Naive thymus-derived CD8-positive, alpha-beta T cell (primary cell): ENCODE results near the gene NCKAP5. TPM values are rescaled to one million over a fixed set of nuclear protein-coding genes. Genes with fewer than 3 reads are reported as not detected.
"Not testable (repeated sequence)": the region's sequence is repeated elsewhere in the genome, so short reads cannot be mapped to it uniquely, and the experiment has no call there.

Source experiments
- ATAC-seq, 2 donors: fragments of 150-1000 bp; cut with Tn5 transposase in 1 of 2; sonication (Bioruptor Pico), chemical (Tn5 transposase) in 1 of 2; 1 replicate in 1 of 2; 2 replicates in 1 of 2; pipeline ENCODE4 v1.10.0; 2021; ENCODE audit warnings: mild to moderate bottlenecking in 2 of 2, moderate library complexity in 2 of 2
- POLR2A ChIA-PET: fragments of 350-600 bp; sonication (Branson Sonifier 250); formaldehyde crosslinking; loops from one replicate; lab custom pipeline; 2021; ENCODE audit warnings: antibody characterized with exemption; lab: Charles Lee
- DNase-seq, 10 donors: peaks; one replicate each; pipeline versions ENCODE4 v3.0.0 to v3.0.0-alpha.2; 2020 to 2022
- H3K27ac Mint-ChIP-seq, 10 donors: one replicate each; pipeline ENCODE4 v1.8.0; 2020 to 2022; ENCODE audit warnings: mild to moderate bottlenecking in 10 of 10, mixed read lengths in 10 of 10, moderate library complexity in 4 of 10, inconsistent platforms in 1 of 10
- H3K27me3 Mint-ChIP-seq, 5 donors: one replicate each; pipeline ENCODE4 v1.8.0; 2021 to 2022; ENCODE audit warnings: mixed read lengths in 5 of 5
- H3K36me3 Mint-ChIP-seq, 3 donors: one replicate each; pipeline ENCODE4 v1.8.0; 2020 to 2022; ENCODE audit warnings: mixed read lengths in 3 of 3, mild to moderate bottlenecking in 2 of 3, inconsistent platforms in 1 of 3
- H3K4me1 Mint-ChIP-seq, 4 donors: one replicate each; pipeline ENCODE4 v1.8.0; 2021 to 2022; ENCODE audit warnings: mixed read lengths in 4 of 4
- H3K4me3 Mint-ChIP-seq, 10 donors: one replicate each; pipeline ENCODE4 v1.8.0; 2020 to 2022; ENCODE audit warnings: mild to moderate bottlenecking in 10 of 10, mixed read lengths in 10 of 10, moderate library complexity in 6 of 10, inconsistent platforms in 1 of 10
- H3K9me3 Mint-ChIP-seq, 9 donors: one replicate each; pipeline ENCODE4 v1.8.0; 2020 to 2022; ENCODE audit warnings: mixed read lengths in 9 of 9, mild to moderate bottlenecking in 3 of 9, inconsistent platforms in 1 of 9, moderate library complexity in 1 of 9
- polyA plus RNA-seq, 3 donors: library from polyadenylated mRNA; unstranded; fragments of 300-500 nt; fragmentation: Illumina TruSeq; gene quantifications; one replicate each; pipeline ENCODE4 v1.2.3, GENCODE V29; 2021
- total RNA-seq, 8 experiments: library from RNA in 2 of 8; stranded (reverse) in 2 of 8; gene quantifications; one replicate each; pipeline ENCODE4 v1.2.3 and lab custom pipeline; 2021 to 2026

The NCKAP5 gene
- total and polyA plus RNA-seq, 5 experiments from 2014 or later = not detected

- Mint-ChIP-seq H3K36me3 (no peaks in the 10 kb centered on the region), H3K4me3 (no peak overlapping the region), H3K27ac (no peak overlapping the region), H3K4me1 (no peaks in the 10 kb centered on the region), H3K27me3 (no peaks in the 10 kb centered on the region), H3K9me3 (peaks cover 0 to 22% (median 4%) of the 10 kb centered on the region in 9 donors)
- POLR2A ChIA-PET = no interaction called here
- DNase-seq (no peak), ATAC-seq (no peak)
Measured at GRCh38 chr2:133229974-133230373, 338.3 kb downstream of the NCKAP5 start.

DNA sequence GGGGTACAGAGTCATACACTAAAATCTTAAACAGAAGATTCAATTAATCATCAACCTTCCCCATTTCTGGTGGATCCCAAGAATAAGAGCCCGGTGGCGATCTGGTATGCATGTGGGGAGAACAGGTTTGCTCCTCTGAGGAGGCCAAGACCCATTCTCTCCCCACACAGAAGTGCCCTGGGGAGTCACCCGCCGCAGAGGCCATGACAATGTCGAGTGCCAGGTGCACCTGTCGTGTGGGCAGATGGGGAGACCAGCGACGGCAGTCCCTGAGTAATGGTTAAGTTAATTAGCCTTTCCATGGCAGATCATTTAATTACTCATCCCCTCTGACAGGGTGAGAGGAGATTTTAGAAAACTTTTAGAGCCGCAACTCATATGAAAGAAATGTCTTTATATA is 345.0 kb downstream of the NCKAP5 start:
- POLR2A ChIA-PET = no interaction called here
- H3K36me3 Mint-ChIP-seq = no peaks in the 10 kb centered on the region
- H3K27ac Mint-ChIP-seq = no peak overlapping the region
- H3K27me3 Mint-ChIP-seq = no peaks in the 10 kb centered on the region
- no peak overlapping the region for H3K4me3 Mint-ChIP-seq
- H3K9me3 Mint-ChIP-seq = peaks cover 0 to 5% (median 0%) of the 10 kb centered on the region in 9 donors
- ATAC-seq = no peak
- no peak for DNase-seq
- H3K4me1 Mint-ChIP-seq = no peaks in the 10 kb centered on the region

- no peak for ATAC-seq
- no peak for DNase-seq
- POLR2A ChIA-PET = no interaction called here
- no peak overlapping the region for H3K4me3 Mint-ChIP-seq
- no peaks in the 10 kb centered on the region for H3K36me3 Mint-ChIP-seq
- H3K4me1 Mint-ChIP-seq = no peaks in the 10 kb centered on the region
- no peaks in the 10 kb centered on the region for H3K27me3 Mint-ChIP-seq
- H3K27ac Mint-ChIP-seq = no peak overlapping the region
- peaks cover 0 to 5% (median 0%) of the 10 kb centered on the region in 9 donors for H3K9me3 Mint-ChIP-seq
Measured at GRCh38 chr2:133221398-133221797, 346.9 kb downstream of the NCKAP5 start.

- ATAC-seq (no peak), DNase-seq (no peak)
- peaks cover 2 to 15% (median 8%) of the 10 kb centered on the region in 9 donors for H3K9me3 Mint-ChIP-seq
- POLR2A ChIA-PET = no interaction called here
- no peaks in the 10 kb centered on the region for H3K36me3 Mint-ChIP-seq
- no peaks in the 10 kb centered on the region for H3K27me3 Mint-ChIP-seq
- no peak overlapping the region for H3K4me3 Mint-ChIP-seq
- H3K4me1 Mint-ChIP-seq = no peaks in the 10 kb centered on the region
- H3K27ac Mint-ChIP-seq = no peak overlapping the region
Measured at GRCh38 chr2:133218204-133218603, 350.1 kb downstream of the NCKAP5 start.

DNA sequence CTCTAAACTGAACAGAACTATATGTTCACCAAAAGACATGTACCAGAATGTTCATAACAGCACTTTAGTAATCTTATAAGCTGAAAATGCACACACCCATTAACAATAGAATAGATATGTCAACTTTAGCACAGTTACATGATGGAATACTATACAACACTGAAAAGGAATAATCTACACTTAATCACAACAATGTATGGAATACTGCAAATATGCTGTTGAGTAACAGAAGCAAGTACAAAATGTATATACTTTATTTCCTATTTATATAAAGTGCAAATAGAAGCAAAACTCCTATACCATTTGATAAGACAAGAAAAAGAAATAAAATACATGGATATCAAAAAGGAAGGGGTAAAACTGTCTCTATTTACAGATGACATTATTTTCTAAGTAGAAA is 352.8 kb downstream of the NCKAP5 start:
- no peak for ATAC-seq
- no peaks in the 10 kb centered on the region for H3K27me3 Mint-ChIP-seq
- DNase-seq = no peak
- no peaks in the 10 kb centered on the region for H3K4me1 Mint-ChIP-seq
- H3K4me3 Mint-ChIP-seq = no peak overlapping the region
- peaks cover 2 to 25% (median 8%) of the 10 kb centered on the region in 9 donors for H3K9me3 Mint-ChIP-seq
- no peaks in the 10 kb centered on the region for H3K36me3 Mint-ChIP-seq
- POLR2A ChIA-PET = no interaction called here
- no peak overlapping the region for H3K27ac Mint-ChIP-seq

GRCh38 chr2:133213651-133214050 is 354.6 kb downstream of the NCKAP5 start:
- ATAC-seq = no peak
- no peak for DNase-seq
- H3K27me3 Mint-ChIP-seq = no peaks in the 10 kb centered on the region

GRCh38 chr2:133209325-133209724 is 358.9 kb downstream of the NCKAP5 start:
- Mint-ChIP-seq H3K36me3 (peaks cover 0 to 2% (median 0%) of the 10 kb centered on the region in 3 donors), H3K27me3 (no peaks in the 10 kb centered on the region), H3K4me3 (no peak overlapping the region), H3K9me3 (peaks cover 2 to 38% (median 14%) of the 10 kb centered on the region in 9 donors), H3K27ac (no peak overlapping the region), H3K4me1 (no peaks in the 10 kb centered on the region)
- DNase-seq (no peak), ATAC-seq (no peak)
- POLR2A ChIA-PET = no interaction called here

More at GRCh38 chr2:133213651-133214050, 354.6 kb downstream of the NCKAP5 start:
- H3K27ac Mint-ChIP-seq = no peak overlapping the region
- POLR2A ChIA-PET = no interaction called here
- H3K4me1 Mint-ChIP-seq = no peaks in the 10 kb centered on the region
- peaks cover 2 to 32% (median 8%) of the 10 kb centered on the region in 9 donors for H3K9me3 Mint-ChIP-seq
- no peak overlapping the region for H3K4me3 Mint-ChIP-seq
- no peaks in the 10 kb centered on the region for H3K36me3 Mint-ChIP-seq

- POLR2A ChIA-PET, H3K27me3 Mint-ChIP-seq, DNase-seq, H3K4me1 Mint-ChIP-seq, ATAC-seq, H3K27ac Mint-ChIP-seq, H3K4me3 Mint-ChIP-seq, H3K36me3 Mint-ChIP-seq: not testable (repeated sequence)
- H3K9me3 Mint-ChIP-seq = peaks cover 6 to 37% (median 15%) of the 10 kb centered on the region in 9 donors
Measured at GRCh38 chr2:133206666-133207065, 361.6 kb downstream of the NCKAP5 start.

GRCh38 chr2:133204421-133204820 is 363.8 kb downstream of the NCKAP5 start:
- H3K27ac Mint-ChIP-seq = no peak overlapping the region
- H3K36me3 Mint-ChIP-seq = peaks cover 0 to 2% (median 0%) of the 10 kb centered on the region in 3 donors
- no peaks in the 10 kb centered on the region for H3K27me3 Mint-ChIP-seq
- no peak for ATAC-seq
- no peak for DNase-seq
- H3K4me3 Mint-ChIP-seq = no peak overlapping the region
- POLR2A ChIA-PET = no interaction called here
- H3K9me3 Mint-ChIP-seq = peaks cover 8 to 49% (median 20%) of the 10 kb centered on the region in 9 donors
- H3K4me1 Mint-ChIP-seq = no peaks in the 10 kb centered on the region

DNA sequence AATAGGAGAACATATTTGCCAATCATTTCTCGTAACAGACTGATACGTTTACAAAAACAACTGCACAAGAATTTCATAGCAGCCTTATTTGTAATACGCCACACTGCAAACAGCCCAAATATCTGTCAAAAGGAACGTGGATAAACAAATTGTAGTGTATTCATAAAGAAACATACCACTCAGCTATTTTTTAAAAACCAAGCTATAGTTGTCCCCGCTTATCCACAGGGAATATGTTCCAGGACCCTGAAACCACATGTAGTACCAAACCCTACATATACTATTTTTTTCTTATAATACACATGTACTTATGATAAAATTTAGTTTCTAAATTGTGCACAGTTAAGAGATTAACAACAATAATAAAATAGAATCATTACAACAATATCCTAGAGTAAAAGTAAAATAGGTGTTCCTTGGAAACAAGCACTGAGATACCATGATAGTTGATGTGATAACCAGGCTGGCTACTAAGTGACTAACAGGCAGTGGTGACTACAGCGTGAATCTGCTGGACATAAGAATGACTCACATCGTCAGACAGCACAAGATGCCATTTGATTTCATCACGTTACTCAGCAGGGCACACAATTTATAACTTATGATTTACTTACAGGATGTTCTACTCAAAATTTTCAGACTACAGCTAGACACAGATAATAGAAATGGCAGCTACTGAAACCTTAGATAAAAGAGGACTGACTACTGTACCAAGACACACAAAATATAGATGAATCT is 367.4 kb downstream of the NCKAP5 start:
- Mint-ChIP-seq H3K27me3 (peaks cover 0 to 4% (median 0%) of the 10 kb centered on the region in 5 donors), H3K36me3 (no peaks in the 10 kb centered on the region), H3K27ac (no peak overlapping the region), H3K9me3 (peaks cover 4 to 26% (median 13%) of the 10 kb centered on the region in 9 donors), H3K4me3 (no peak overlapping the region), H3K4me1 (no peaks in the 10 kb centered on the region)
- no peak for DNase-seq
- ATAC-seq = no peak
- POLR2A ChIA-PET = no interaction called here

DNA sequence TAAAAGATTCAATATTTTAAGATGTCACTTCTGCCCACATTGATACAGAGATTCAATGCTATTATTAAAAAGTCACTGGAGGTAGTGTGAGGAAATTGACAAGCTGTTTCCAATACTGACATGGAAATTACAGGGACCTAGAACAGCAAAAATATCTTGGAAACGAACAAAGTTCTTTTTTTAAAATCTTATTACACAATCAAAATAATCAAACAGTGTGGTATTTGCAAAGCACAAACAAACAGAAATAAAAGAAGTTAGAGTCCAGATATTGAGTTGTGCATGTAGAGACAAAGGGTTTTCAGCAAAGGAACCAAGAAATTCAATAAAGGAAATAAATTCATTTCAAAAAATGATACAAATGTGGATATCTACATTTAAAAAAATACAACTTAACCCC is 369.6 kb downstream of the NCKAP5 start:
- Mint-ChIP-seq H3K9me3 (peaks cover 3 to 32% (median 15%) of the 10 kb centered on the region in 9 donors), H3K36me3 (no peaks in the 10 kb centered on the region), H3K4me3 (no peak overlapping the region), H3K4me1 (no peaks in the 10 kb centered on the region), H3K27ac (no peak overlapping the region), H3K27me3 (peaks cover 0 to 6% (median 0%) of the 10 kb centered on the region in 5 donors)
- DNase-seq (no peak), ATAC-seq (no peak)
- POLR2A ChIA-PET = no interaction called here

DNA sequence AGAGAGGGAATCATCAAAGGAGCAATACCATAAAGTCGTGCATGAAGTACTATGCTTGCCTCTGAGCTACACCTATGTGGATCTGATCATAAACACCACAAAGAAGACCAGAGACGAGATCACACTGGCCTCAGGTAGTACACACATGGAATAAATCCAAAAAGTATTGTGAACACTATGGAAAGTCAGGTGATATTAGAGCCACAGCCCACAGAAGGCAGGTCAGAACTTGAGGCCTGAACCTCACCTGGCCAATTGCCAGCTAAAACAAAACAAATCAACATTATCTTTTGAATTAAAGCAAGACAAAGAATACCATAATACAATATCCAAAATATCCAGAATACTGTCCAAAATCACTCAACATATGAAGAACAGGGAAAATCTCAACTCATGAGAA is 371.1 kb downstream of the NCKAP5 start:
- no peak for ATAC-seq

GRCh38 chr2:133194777-133195335 is 373.4 kb downstream of the NCKAP5 start:
- no peaks in the 10 kb centered on the region for H3K4me1 Mint-ChIP-seq
- peaks cover 0 to 6% (median 0%) of the 10 kb centered on the region in 5 donors for H3K27me3 Mint-ChIP-seq
- POLR2A ChIA-PET = no interaction called here

More for the DNA sequence above, 371.1 kb downstream of the NCKAP5 start:
- Mint-ChIP-seq H3K27ac (no peak overlapping the region), H3K4me1 (no peaks in the 10 kb centered on the region), H3K9me3 (peaks cover 5 to 41% (median 18%) of the 10 kb centered on the region in 9 donors), H3K4me3 (no peak overlapping the region), H3K36me3 (no peaks in the 10 kb centered on the region), H3K27me3 (peaks cover 0 to 6% (median 0%) of the 10 kb centered on the region in 5 donors)
- DNase-seq = no peak
- POLR2A ChIA-PET = no interaction called here

More at GRCh38 chr2:133194777-133195335, 373.4 kb downstream of the NCKAP5 start:
- H3K9me3 Mint-ChIP-seq = peaks cover 5 to 22% (median 15%) of the 10 kb centered on the region in 9 donors
- H3K36me3 Mint-ChIP-seq = no peaks in the 10 kb centered on the region
- DNase-seq (no peak), ATAC-seq (no peak)
- H3K27ac Mint-ChIP-seq = no peak overlapping the region
- H3K4me3 Mint-ChIP-seq = no peak overlapping the region
